ENCODE data around the gene ATG2B. TPM values are rescaled to one million over a fixed set of nuclear protein-coding genes. Genes with fewer than 3 reads are reported as not detected.

Gene ATG2B
- total RNA-seq, 1 experiment from 2014 or later, result 19.4 TPM

DNA sequence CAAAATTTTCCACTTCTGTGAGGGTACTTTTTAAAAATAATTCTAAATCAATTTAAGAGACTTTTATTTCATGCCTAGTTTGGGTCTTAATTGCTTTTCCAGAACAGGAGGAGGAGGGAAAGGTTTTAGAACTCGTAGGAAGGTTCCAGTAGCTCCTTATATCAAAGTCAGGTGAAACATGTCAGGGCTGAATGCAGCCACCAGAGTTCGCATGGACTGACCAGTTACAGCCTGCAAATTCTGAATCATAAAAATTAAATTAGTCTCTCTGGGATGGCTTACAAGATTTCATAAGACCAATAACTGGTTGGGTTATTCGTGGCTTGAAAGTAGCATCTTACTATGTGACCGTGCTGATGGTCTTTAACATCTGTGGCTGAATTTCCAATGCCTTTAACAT, 106.7 kb downstream of the ATG2B start:
- no peak overlapping the region for H3K4me3 ChIP-seq (ENCODE audit: low read depth, low read length)
- CTCF ChIA-PET, result no interaction called here
- H3K4me3 Mint-ChIP-seq (ENCODE audit: unreplicated experiment), result no peak overlapping the region
- POLR2A ChIA-PET, result no interaction called here
- BruUV-seq (replicated peaks), result no TSS peak
- peaks cover 30% of the 10 kb centered on the region for H3K4me1 Mint-ChIP-seq (ENCODE audit: low read depth, unreplicated experiment)
- no peaks in the 10 kb centered on the region for H3K36me3 ChIP-seq (ENCODE audit: control insufficient read depth, insufficient read depth, low read length)
- intact Hi-C loops (cut with micrococcal nuclease; ENCODE audit: unreplicated experiment), result no loop called here
- no peaks in the 10 kb centered on the region for H3K9me3 Mint-ChIP-seq (ENCODE audit: unreplicated experiment)
- H3K9me3 ChIP-seq, result no peaks in the 10 kb centered on the region; the same call in 1 of the 2 replicates
- DNase-seq, result no peak
- H3K27me3 Mint-ChIP-seq (ENCODE audit: insufficient read depth, unreplicated experiment), result no peaks in the 10 kb centered on the region
- no peak overlapping the region for H3K27ac Mint-ChIP-seq (ENCODE audit: unreplicated experiment)
- no peaks in the 10 kb centered on the region for H3K27me3 ChIP-seq (replicated peaks; ENCODE audit: control insufficient read depth, insufficient read depth, low read length)
- H3K4me1 ChIP-seq, result peaks cover 9% of the 10 kb centered on the region
- TF ChIP-seq, protein P1, sequence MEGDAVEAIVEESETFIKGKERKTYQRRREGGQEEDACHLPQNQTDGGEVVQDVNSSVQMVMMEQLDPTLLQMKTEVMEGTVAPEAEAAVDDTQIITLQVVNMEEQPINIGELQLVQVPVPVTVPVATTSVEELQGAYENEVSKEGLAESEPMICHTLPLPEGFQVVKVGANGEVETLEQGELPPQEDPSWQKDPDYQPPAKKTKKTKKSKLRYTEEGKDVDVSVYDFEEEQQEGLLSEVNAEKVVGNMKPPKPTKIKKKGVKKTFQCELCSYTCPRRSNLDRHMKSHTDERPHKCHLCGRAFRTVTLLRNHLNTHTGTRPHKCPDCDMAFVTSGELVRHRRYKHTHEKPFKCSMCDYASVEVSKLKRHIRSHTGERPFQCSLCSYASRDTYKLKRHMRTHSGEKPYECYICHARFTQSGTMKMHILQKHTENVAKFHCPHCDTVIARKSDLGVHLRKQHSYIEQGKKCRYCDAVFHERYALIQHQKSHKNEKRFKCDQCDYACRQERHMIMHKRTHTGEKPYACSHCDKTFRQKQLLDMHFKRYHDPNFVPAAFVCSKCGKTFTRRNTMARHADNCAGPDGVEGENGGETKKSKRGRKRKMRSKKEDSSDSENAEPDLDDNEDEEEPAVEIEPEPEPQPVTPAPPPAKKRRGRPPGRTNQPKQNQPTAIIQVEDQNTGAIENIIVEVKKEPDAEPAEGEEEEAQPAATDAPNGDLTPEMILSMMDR (IDR thresholded peaks at IDR 0.05; ENCODE audit: insufficient read depth in 1 of 2, low read depth in 1 of 2, low read length in 1 of 2, severe bottlenecking in 1 of 2, unreplicated experiment in 1 of 2), result no peak
- no peaks in the 10 kb centered on the region for H3K36me3 Mint-ChIP-seq (ENCODE audit: insufficient read depth, unreplicated experiment)

DNA sequence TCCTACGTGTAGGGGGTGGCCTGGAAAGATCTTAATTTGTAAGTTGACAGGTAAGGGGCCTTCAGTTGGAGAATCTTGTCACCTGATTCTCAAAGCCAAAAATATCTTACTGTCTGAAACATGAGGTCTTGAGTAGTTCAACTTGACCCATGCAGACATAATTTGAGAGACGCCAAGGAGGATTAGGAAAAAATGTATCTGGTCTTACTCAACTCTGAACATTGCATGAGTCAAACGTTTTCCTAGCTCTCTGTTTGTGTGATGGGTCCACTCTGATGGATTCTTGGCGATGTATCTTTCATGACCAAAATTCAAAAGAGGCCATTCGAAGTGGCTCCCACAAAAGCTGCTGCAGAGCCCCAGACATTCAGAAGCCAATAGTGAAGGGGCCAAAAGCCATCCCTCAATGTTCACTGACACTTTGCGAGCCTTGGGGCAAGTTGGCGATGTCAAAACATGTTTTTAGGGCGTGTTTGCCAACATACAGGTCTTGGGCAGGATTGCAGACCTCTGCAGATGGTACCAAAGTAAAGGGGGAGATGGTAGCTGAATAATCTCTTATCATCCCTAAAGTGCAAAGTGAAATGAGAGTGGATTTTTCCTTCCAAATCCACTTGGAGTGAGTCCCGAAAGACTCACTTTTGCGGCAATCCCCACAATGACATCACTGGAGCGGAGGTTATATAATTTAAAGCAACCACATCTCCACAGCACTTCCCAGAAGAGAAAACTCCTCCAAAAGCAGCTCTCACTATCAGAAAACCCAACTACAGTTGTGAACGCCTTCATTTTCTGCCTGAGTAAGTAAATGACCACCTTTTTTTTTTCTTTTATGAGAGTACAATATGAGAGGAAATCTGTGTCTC, 107.4 kb downstream of the ATG2B start, which contains the start of gene BDKRB1:
Gene BDKRB1, plus strand, starts transcription at position 710 of the 866 bp plus-strand sequence. CDS start 7,473 bp downstream, outside the sequence.
- H3K36me3 Mint-ChIP-seq (ENCODE audit: insufficient read depth, unreplicated experiment), result no peaks in the 10 kb centered on the region
- H3K27me3 Mint-ChIP-seq (ENCODE audit: insufficient read depth, unreplicated experiment), result no peaks in the 10 kb centered on the region
- DNase-seq, result no peak
- H3K9me3 ChIP-seq, result no peaks in the 10 kb centered on the region; the same call in 1 of the 2 replicates
- ChIA-PET CTCF (no interaction called here), POLR2A (no interaction called here)
- no peaks in the 10 kb centered on the region for H3K27me3 ChIP-seq (replicated peaks; ENCODE audit: control insufficient read depth, insufficient read depth, low read length)
- no peaks in the 10 kb centered on the region for H3K9me3 Mint-ChIP-seq (ENCODE audit: unreplicated experiment)
- H3K36me3 ChIP-seq (ENCODE audit: control insufficient read depth, insufficient read depth, low read length), result no peaks in the 10 kb centered on the region
- peaks cover 9% of the 10 kb centered on the region for H3K4me1 ChIP-seq
- TF ChIP-seq, protein P1 (IDR thresholded peaks at IDR 0.05; ENCODE audit: insufficient read depth in 1 of 2, low read depth in 1 of 2, low read length in 1 of 2, severe bottlenecking in 1 of 2, unreplicated experiment in 1 of 2), result no peak
- no TSS peak for BruUV-seq (replicated peaks)
- H3K4me3 Mint-ChIP-seq (ENCODE audit: unreplicated experiment), result no peak within 1 kb of the TSS
- intact Hi-C loops (cut with micrococcal nuclease; ENCODE audit: unreplicated experiment), result no loop called here
- no peak within 1 kb of the TSS for H3K27ac Mint-ChIP-seq (ENCODE audit: unreplicated experiment)
- no peak within 1 kb of the TSS for H3K4me3 ChIP-seq (ENCODE audit: low read depth, low read length)
- H3K4me1 Mint-ChIP-seq (ENCODE audit: low read depth, unreplicated experiment), result peaks cover 25% of the 10 kb centered on the region

DNA sequence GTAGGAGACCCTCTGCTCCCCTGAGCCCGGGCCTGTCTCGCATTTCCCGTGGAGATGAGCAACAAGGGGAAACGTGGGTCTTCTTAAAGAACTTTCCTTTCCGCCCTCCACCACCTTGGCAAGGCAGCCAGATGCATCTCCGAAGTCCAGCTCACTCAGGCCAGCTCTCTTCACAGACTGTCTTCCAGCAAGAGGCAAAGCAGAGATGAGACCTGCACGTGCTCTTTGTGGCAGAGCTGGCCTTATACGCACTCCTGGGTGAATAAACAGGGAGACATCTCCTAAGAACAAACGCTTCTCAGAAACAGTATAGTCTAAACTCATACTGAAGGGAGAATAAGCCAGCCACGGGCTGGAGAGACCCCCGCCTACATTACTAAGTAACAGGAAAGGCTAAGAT, 108.5 kb downstream of the ATG2B start:
- H3K27ac Mint-ChIP-seq (ENCODE audit: unreplicated experiment), result no peak overlapping the region
- TF ChIP-seq, protein P1 (IDR thresholded peaks at IDR 0.05; ENCODE audit: insufficient read depth in 1 of 2, low read depth in 1 of 2, low read length in 1 of 2, severe bottlenecking in 1 of 2, unreplicated experiment in 1 of 2), result no peak
- no TSS peak for BruUV-seq (replicated peaks)
- Histone ChIP-seq H3K36me3 (ENCODE audit: control insufficient read depth, insufficient read depth, low read length) (no peaks in the 10 kb centered on the region), H3K9me3 (no peaks in the 10 kb centered on the region; the same call in 1 of the 2 replicates), H3K27me3 (replicated peaks; ENCODE audit: control insufficient read depth, insufficient read depth, low read length) (no peaks in the 10 kb centered on the region), H3K4me1 (peaks cover 9% of the 10 kb centered on the region), H3K4me3 (ENCODE audit: low read depth, low read length) (no peak overlapping the region)
- ChIA-PET CTCF (no interaction called here), POLR2A (no interaction called here)
- intact Hi-C loops (cut with micrococcal nuclease; ENCODE audit: unreplicated experiment), result no loop called here
- H3K9me3 Mint-ChIP-seq (ENCODE audit: unreplicated experiment), result no peaks in the 10 kb centered on the region
- no peak for DNase-seq
- H3K36me3 Mint-ChIP-seq (ENCODE audit: insufficient read depth, unreplicated experiment), result no peaks in the 10 kb centered on the region
- peaks cover 21% of the 10 kb centered on the region for H3K4me1 Mint-ChIP-seq (ENCODE audit: low read depth, unreplicated experiment)
- H3K4me3 Mint-ChIP-seq (ENCODE audit: unreplicated experiment), result no peak overlapping the region
- H3K27me3 Mint-ChIP-seq (ENCODE audit: insufficient read depth, unreplicated experiment), result no peaks in the 10 kb centered on the region

Measured in Caco-2 (cell line).